Measurements from ENCODE around the gene EGFR.

Gene EGFR

GRCh38 chr7:55073051-55073511, 54.3 kb downstream of the EGFR start:
- no peak overlapping the region for H3K18ac ChIP-seq (ENCODE audit: low read length)
- no peak overlapping the region for H3K4ac ChIP-seq (ENCODE audit: low read length)
- H3K36me3 ChIP-seq (replicated peaks in 1 of 2; ENCODE audit: control insufficient read depth in 2 of 2, insufficient read depth in 2 of 2, low read length in 2 of 2) = no peaks in the 10 kb centered on the region
- WGBS, 2 donors (ENCODE audit: extremely low coverage in 2 of 2, insufficient read length in 2 of 2, insufficient replicate concordance in 1 of 2) = no CpG with 5 or more reads among the region's 4 CpGs
- H3K23ac ChIP-seq (ENCODE audit: low read depth, low read length, poor library complexity) = no peak overlapping the region
- no peak overlapping the region for H2BK5ac ChIP-seq (ENCODE audit: low read length)
- H3K79me1 ChIP-seq (ENCODE audit: low read depth, low read length) = no peaks in the 10 kb centered on the region
- no peaks in the 10 kb centered on the region for H3K27me3 ChIP-seq (ENCODE audit: control insufficient read depth in 3 of 3, insufficient read depth in 3 of 3, low read depth in 1 of 3, low read length in 3 of 3)
- H3K27ac ChIP-seq (replicated peaks; ENCODE audit: low read length) = no peak overlapping the region
- H2BK15ac ChIP-seq (ENCODE audit: low read length) = no peak overlapping the region
- H3K14ac ChIP-seq (ENCODE audit: low read length) = no peak overlapping the region
- H2AK5ac ChIP-seq (ENCODE audit: low read depth, low read length) = no peak overlapping the region
- no peak overlapping the region for H3K9ac ChIP-seq (ENCODE audit: low read depth, low read length, poor library complexity)
- H3K4me3 ChIP-seq (ENCODE audit: low read length in 2 of 2) = no peak overlapping the region
- H2BK120ac ChIP-seq (ENCODE audit: low read depth, low read length) = no peak overlapping the region
- no peak overlapping the region for H2BK12ac ChIP-seq (ENCODE audit: low read length)
- no peak overlapping the region for H3K4me2 ChIP-seq (ENCODE audit: insufficient read depth, low read length, poor library complexity, severe bottlenecking)
- no peaks in the 10 kb centered on the region for H3K9me3 ChIP-seq (replicated peaks in 1 of 2; ENCODE audit: control insufficient read depth in 2 of 2, insufficient read depth in 1 of 2, low read depth in 1 of 2, low read length in 2 of 2)
- DNase-seq (ENCODE audit: low spot score) = no peak
- peaks cover 7 to 24% of the 10 kb centered on the region in 2 donors for H3K4me1 ChIP-seq (ENCODE audit: control insufficient read depth in 2 of 2, insufficient read depth in 1 of 2, low read depth in 1 of 2, low read length in 2 of 2)
- H4K8ac ChIP-seq (ENCODE audit: low read depth, low read length) = no peak overlapping the region
- H4K91ac ChIP-seq (ENCODE audit: low read depth, low read length, poor library complexity) = no peak overlapping the region
- no peak overlapping the region for H2AFZ ChIP-seq (ENCODE audit: low read length)

GRCh38 chr7:55073976-55074528, 55.2 kb downstream of the EGFR start:
- Histone ChIP-seq H2AFZ (ENCODE audit: low read length) (no peak overlapping the region), H3K4me2 (ENCODE audit: insufficient read depth, low read length, poor library complexity, severe bottlenecking) (no peak overlapping the region), H2AK5ac (ENCODE audit: low read depth, low read length) (no peak overlapping the region), H4K8ac (ENCODE audit: low read depth, low read length) (no peak overlapping the region), H2BK5ac (ENCODE audit: low read length) (no peak overlapping the region), H3K4ac (ENCODE audit: low read length) (no peak overlapping the region), H3K27ac (replicated peaks; ENCODE audit: low read length) (no peak overlapping the region), H4K91ac (ENCODE audit: low read depth, low read length, poor library complexity) (no peak overlapping the region), H2BK120ac (ENCODE audit: low read depth, low read length) (no peak overlapping the region), H3K9ac (ENCODE audit: low read depth, low read length, poor library complexity) (no peak overlapping the region), H3K23ac (ENCODE audit: low read depth, low read length, poor library complexity) (no peak overlapping the region), H2BK12ac (ENCODE audit: low read length) (no peak overlapping the region), H3K9me3 (replicated peaks in 1 of 2; ENCODE audit: control insufficient read depth in 2 of 2, insufficient read depth in 1 of 2, low read depth in 1 of 2, low read length in 2 of 2) (no peaks in the 10 kb centered on the region), H3K79me1 (ENCODE audit: low read depth, low read length) (no peaks in the 10 kb centered on the region), H3K4me3 (ENCODE audit: low read length in 2 of 2) (no peak overlapping the region), H3K14ac (ENCODE audit: low read length) (no peak overlapping the region), H3K4me1 (ENCODE audit: control insufficient read depth in 2 of 2, insufficient read depth in 1 of 2, low read depth in 1 of 2, low read length in 2 of 2) (peaks cover 11 to 20% of the 10 kb centered on the region in 2 donors), H3K27me3 (ENCODE audit: control insufficient read depth in 3 of 3, insufficient read depth in 3 of 3, low read depth in 1 of 3, low read length in 3 of 3) (no peaks in the 10 kb centered on the region), H3K36me3 (replicated peaks in 1 of 2; ENCODE audit: control insufficient read depth in 2 of 2, insufficient read depth in 2 of 2, low read length in 2 of 2) (no peaks in the 10 kb centered on the region), H3K18ac (ENCODE audit: low read length) (no peak overlapping the region), H2BK15ac (ENCODE audit: low read length) (no peak overlapping the region)
- DNase-seq (ENCODE audit: low spot score) = no peak
- WGBS, 2 donors (ENCODE audit: extremely low coverage in 2 of 2, insufficient read length in 2 of 2, insufficient replicate concordance in 1 of 2) = no CpG with 5 or more reads among the region's 13 CpGs

DNA sequence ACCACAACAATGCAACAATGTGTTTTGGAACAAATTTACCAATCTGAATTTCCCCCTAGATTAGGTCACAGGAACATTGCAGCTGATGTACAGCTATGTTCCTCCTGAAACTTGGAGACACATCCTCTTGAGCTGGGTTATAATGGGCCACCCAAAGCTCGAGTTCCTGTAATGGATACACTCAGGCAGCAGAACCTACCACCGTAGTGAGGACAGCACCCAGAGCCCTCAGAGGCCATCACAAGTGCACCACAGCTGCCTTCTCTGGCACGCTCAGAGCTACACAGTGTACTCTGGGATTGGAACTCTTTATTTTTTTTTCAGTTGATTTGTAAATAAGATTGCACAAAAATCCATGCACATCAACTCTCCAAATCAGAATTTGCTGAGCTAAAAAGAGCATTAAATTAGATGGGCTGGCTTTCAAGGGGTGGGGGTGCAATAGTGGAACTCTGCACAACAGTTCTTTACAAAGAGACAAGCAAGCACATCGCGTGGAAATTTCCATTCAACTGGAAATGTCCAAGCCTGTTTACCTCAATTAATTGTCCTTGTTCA, 56.7 kb downstream of the EGFR start:
- Histone ChIP-seq H2BK120ac (ENCODE audit: low read depth, low read length) (no peak overlapping the region), H3K9ac (ENCODE audit: low read depth, low read length, poor library complexity) (no peak overlapping the region), H3K36me3 (replicated peaks in 1 of 2; ENCODE audit: control insufficient read depth in 2 of 2, insufficient read depth in 2 of 2, low read length in 2 of 2) (no peaks in the 10 kb centered on the region), H3K18ac (ENCODE audit: low read length) (peak overlapping the region; percentile 8), H3K4me2 (ENCODE audit: insufficient read depth, low read length, poor library complexity, severe bottlenecking) (no peak overlapping the region), H3K27ac (replicated peaks; ENCODE audit: low read length) (no peak overlapping the region), H3K4me1 (ENCODE audit: control insufficient read depth in 2 of 2, insufficient read depth in 1 of 2, low read depth in 1 of 2, low read length in 2 of 2) (peaks cover 6 to 15% of the 10 kb centered on the region in 2 donors), H4K91ac (ENCODE audit: low read depth, low read length, poor library complexity) (no peak overlapping the region), H2BK12ac (ENCODE audit: low read length) (no peak overlapping the region), H3K9me3 (replicated peaks in 1 of 2; ENCODE audit: control insufficient read depth in 2 of 2, insufficient read depth in 1 of 2, low read depth in 1 of 2, low read length in 2 of 2) (no peaks in the 10 kb centered on the region), H2BK15ac (ENCODE audit: low read length) (no peak overlapping the region), H2AK5ac (ENCODE audit: low read depth, low read length) (no peak overlapping the region), H3K14ac (ENCODE audit: low read length) (no peak overlapping the region), H2AFZ (ENCODE audit: low read length) (no peak overlapping the region), H3K4ac (ENCODE audit: low read length) (no peak overlapping the region), H2BK5ac (ENCODE audit: low read length) (no peak overlapping the region), H3K79me1 (ENCODE audit: low read depth, low read length) (no peaks in the 10 kb centered on the region), H3K27me3 (ENCODE audit: control insufficient read depth in 3 of 3, insufficient read depth in 3 of 3, low read depth in 1 of 3, low read length in 3 of 3) (no peaks in the 10 kb centered on the region), H3K23ac (ENCODE audit: low read depth, low read length, poor library complexity) (no peak overlapping the region), H4K8ac (ENCODE audit: low read depth, low read length) (no peak overlapping the region), H3K4me3 (ENCODE audit: low read length in 2 of 2) (no peak overlapping the region)
- DNase-seq (ENCODE audit: low spot score) = no peak
- WGBS, 2 donors (ENCODE audit: extremely low coverage in 2 of 2, insufficient read length in 2 of 2, insufficient replicate concordance in 1 of 2) = no CpG with 5 or more reads among the region's 5 CpGs

DNA sequence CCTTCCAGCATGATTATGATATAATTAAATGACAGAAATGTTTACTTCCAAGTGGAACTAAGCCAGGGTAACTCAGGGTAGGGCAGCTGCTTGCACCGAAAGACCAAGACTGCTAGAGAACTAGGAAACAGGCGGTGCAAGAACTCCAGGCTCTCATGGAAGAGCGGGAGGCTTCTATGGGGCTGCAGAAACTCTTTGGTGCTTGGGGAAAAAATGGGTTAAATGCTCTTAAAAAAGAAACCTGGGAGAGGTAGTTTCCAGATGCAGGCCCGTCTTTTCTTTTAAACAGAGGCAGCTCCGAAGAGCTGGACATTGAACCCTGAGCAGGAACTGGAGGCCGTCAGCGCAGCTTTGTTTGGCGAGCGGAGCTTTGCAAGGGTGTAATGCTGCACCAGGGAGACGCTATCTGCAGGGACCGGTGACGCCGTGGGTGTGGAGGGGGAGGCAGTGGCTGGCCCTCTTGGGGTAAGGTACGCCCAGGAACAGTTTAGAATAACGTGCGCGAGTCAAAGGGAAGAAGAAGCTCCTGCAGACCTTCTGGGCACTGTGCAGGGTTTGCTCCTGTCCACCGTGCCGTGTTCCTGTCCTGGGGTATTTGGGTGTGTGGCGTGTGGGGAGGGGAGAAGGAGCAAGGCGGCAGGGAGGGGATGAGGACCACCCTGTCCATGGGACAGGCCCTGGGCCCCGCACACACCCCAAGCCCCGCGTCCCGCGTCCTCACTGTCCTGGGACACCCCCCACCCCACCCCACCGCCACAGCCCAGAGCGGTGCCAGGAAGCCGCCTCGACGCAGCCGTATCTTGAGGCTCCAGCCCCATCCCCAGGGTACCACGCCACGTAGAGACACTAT, 59.0 kb downstream of the EGFR start:
- peak overlapping the region; percentile 86 for H3K18ac ChIP-seq (ENCODE audit: low read length)
- no peaks in the 10 kb centered on the region for H3K36me3 ChIP-seq (replicated peaks in 1 of 2; ENCODE audit: control insufficient read depth in 2 of 2, insufficient read depth in 2 of 2, low read length in 2 of 2)
- no peak overlapping the region for H3K23ac ChIP-seq (ENCODE audit: low read depth, low read length, poor library complexity)
- no peak overlapping the region for H3K4me3 ChIP-seq (ENCODE audit: low read length in 2 of 2)
- peak overlapping the region; percentile 51 for H3K14ac ChIP-seq (ENCODE audit: low read length)
- no peak for DNase-seq (ENCODE audit: low spot score)
- no peaks in the 10 kb centered on the region for H3K27me3 ChIP-seq (ENCODE audit: control insufficient read depth in 3 of 3, insufficient read depth in 3 of 3, low read depth in 1 of 3, low read length in 3 of 3)
- no peak overlapping the region for H2AFZ ChIP-seq (ENCODE audit: low read length)
- peak overlapping the region; percentile 83 for H2AK5ac ChIP-seq (ENCODE audit: low read depth, low read length)
- peak overlapping the region; percentile 1 for H2BK15ac ChIP-seq (ENCODE audit: low read length)
- H3K79me1 ChIP-seq (ENCODE audit: low read depth, low read length) = no peaks in the 10 kb centered on the region
- H2BK12ac ChIP-seq (ENCODE audit: low read length) = peak overlapping the region; percentile 3
- no peak overlapping the region for H4K91ac ChIP-seq (ENCODE audit: low read depth, low read length, poor library complexity)
- WGBS, 2 donors (ENCODE audit: extremely low coverage in 2 of 2, insufficient read length in 2 of 2, insufficient replicate concordance in 1 of 2) = no CpG with 5 or more reads among the region's 34 CpGs
- H3K4me2 ChIP-seq (ENCODE audit: insufficient read depth, low read length, poor library complexity, severe bottlenecking) = no peak overlapping the region
- H3K4me1 ChIP-seq (ENCODE audit: control insufficient read depth in 2 of 2, insufficient read depth in 1 of 2, low read depth in 1 of 2, low read length in 2 of 2) = peaks cover 7 to 9% of the 10 kb centered on the region in 2 donors
- no peak overlapping the region for H3K27ac ChIP-seq (replicated peaks; ENCODE audit: low read length)
- no peaks in the 10 kb centered on the region for H3K9me3 ChIP-seq (replicated peaks in 1 of 2; ENCODE audit: control insufficient read depth in 2 of 2, insufficient read depth in 1 of 2, low read depth in 1 of 2, low read length in 2 of 2)
- peak overlapping the region; percentile 41 for H3K4ac ChIP-seq (ENCODE audit: low read length)
- H3K9ac ChIP-seq (ENCODE audit: low read depth, low read length, poor library complexity) = peak overlapping the region; percentile 45
- no peak overlapping the region for H4K8ac ChIP-seq (ENCODE audit: low read depth, low read length)
- H2BK5ac ChIP-seq (ENCODE audit: low read length) = peak overlapping the region; percentile 46
- no peak overlapping the region for H2BK120ac ChIP-seq (ENCODE audit: low read depth, low read length)
